ENCODE results near the gene KIF5A.

DNA sequence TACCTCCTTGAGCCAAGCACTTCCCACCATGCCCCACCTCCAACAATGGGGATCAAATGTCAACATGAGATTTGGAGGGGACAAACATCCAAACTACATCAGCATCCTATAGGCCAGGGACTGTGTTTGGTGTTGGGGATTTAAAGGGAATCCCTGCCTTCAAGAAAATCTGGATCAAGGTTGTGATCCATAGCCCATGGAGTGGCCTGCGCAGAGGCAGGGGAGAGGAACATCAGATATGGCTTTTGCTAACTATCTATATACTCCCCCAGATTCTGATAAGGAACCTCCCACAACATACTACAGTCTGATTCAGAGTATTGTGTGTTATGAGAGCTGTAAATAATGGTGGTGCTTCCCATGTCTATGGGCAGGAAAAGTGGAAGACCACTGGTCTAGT lies 5.1 kb downstream of the KIF5A start:
- TF ChIP-seq CTCF (IDR thresholded peaks at IDR 0.05) (no peak), POLR2A (IDR thresholded peaks at IDR 0.05) (no peak)

Data from lower leg skin (tissue), 3 donors.